GM18870 (cell line): ENCODE results near the gene BMP8B.
"Not testable (repeated sequence)": the region's sequence is repeated elsewhere in the genome, so short reads cannot be mapped to it uniquely, and the experiment has no call there.

ENCODE experiments used
- ATAC-seq: cut with Tn5 transposase; IDR thresholded peaks from one replicate; pipeline ENCODE4 v1.9.1; 2021; ENCODE audit warnings: moderate library complexity; ENCODE audit not compliant: unreplicated experiment

The BMP8B gene

DNA sequence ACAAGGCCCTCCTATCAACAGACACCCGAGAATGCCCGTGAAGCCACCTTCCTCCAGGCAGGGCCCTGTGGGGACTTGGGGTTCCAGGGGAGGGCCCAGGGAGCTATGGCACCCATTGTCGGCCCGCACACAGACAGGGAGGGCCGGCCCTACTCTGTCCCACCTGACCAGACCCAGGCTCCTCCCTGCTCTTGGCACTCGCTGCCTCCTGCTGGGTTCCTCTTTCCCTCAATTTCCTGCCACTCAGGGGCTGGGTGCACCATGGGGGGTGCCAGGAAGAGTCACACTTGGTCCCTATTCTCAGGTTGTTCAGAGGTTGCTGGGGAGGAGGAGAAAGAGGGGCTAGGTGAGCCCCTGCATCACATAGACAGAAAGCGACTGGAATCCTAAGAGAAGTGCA lies 9.5 kb downstream of the BMP8B start:
- no peak for ATAC-seq

DNA sequence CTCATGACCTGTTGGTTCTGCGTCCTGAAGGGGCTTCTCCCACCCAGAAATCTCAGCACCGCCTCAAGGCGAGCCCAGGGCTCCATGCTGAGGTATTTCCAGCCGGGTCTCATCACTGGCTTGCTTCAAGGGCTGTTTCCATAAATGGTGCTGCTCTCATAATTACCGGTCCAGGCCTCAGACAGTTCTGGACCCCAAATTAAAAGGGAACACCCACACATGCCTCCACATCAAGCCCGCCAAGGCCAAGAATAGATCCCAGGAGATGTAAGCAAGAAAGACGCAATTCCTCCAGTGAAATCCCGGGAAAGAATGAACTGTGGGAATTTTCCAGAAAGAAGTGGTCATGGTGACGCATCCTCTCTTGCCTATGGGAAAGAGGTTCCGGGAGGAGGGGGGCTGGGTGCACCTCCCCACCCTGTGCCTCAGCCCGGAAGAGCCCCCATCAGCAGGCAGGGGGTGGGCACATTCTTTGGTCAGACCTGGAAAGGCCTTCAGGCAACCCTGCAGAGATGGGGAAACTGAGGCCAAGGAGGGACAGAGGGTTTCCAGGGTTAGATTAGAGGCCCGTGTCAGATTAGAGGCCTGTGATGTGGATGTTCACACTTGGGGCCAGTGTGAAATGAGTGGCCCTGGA lies 10.1 kb downstream of the BMP8B start:
- not testable (repeated sequence) for ATAC-seq

DNA sequence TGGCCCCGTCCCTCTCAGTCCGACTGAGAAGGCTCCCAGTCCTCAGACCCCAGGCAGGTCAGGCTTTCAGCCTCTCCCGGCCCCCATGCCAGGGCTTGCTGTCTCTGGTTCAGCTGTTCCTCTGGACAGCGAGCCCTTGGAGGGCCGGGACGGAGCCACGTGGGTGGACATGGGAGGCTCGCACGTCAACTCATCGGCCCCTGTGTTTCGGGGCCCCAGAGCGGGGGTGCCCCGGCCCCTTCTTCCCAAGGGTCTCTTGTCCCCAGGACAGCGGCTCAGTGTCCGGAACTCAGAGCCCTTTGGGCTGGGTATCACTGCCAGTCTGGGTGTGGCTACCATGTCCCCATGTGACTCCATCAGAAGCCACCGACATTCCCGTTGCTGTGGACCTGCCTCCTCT lies 10.8 kb downstream of the BMP8B start:
- not testable (repeated sequence) for ATAC-seq

DNA sequence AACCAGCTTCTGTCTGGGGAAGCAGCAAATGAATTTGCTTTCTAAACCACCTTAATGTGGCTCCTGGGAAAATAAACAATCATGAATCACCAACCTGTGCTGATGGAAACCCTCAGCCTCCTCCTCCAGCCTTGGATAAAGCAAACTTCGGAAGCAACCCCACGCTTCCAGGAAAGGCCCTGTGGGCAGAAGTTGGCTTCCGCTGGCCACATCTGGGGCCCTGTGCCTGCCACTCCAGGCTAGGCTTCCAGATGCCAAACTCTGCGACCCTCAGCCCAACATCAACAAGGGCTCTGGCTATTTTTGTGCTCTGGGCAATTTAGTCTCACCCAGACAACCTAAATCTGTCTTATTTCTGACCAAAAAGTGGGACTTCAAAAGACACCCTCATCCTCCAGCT lies 11.4 kb downstream of the BMP8B start:
- no peak for ATAC-seq

DNA sequence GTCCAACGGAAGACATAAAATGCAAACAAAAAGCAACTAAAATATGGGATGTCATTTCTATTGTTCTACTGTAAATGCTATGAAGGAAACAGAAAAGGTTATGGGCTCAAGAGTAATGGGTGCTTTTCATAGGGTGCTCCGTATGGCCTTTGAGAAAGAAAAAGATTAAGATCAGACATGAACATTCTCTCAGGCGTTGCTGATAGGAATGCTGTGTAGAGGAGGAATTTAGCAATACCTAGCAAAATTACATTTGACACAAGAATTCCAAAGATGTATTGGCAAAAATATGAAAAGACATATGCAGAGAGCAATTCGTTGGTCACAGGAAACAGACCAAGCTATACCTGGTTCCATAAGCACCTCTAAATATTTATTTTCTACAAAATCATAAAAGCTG lies 11.8 kb downstream of the BMP8B start:
- ATAC-seq, result no peak

DNA sequence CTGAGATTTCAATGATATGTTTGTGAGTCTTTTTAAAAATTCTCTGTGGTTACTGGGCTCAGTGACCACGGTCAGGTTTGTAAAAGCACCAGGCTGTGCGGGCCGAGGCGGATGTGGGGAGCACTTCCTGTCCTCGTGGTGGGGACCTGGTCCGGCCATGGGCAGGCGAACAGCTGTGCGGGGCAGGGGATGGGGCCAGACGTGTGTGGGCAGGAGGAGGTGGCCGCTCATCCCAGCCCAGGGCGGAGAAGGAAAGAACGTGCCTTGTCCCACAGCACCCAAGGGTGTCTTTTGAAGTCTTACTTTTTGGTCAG lies 12.3 kb downstream of the BMP8B start:
- ATAC-seq, result no peak

DNA sequence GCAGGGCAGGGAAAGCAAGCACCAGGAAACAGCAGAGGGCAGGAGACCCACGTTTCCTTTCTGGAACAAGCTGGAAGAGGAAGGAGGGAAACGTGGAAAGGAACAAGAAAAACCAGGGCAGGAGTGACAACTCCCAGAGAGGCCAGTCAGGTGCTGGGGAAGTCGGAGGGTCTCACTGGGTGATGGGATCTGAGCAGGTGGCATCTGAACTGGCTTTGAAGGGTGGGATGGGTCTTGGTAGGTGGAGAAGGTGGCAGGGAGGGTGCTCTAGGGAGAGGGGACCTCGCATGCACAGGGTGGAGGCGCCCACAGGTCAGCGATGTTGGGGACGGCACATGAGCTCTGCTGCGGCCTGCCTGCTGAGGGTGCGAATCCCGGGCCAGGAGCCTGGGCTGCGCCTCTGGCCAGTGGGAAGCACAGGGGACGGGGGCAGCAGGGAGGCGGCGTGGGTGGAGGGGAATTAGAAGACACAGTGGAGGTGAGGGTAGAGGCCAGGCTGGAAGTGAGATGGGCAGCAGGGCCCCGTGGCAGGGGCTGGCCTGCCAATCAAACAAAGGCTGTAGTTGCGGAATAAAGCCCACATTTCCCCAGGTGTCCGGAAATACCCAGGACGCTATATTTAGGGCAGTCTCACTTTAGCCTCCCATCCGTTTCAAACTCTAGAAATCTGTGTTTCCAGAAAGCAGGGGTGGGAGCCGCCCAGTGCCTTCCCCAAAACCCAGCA lies 12.8 kb downstream of the BMP8B start:
- ATAC-seq, result not testable (repeated sequence)

DNA sequence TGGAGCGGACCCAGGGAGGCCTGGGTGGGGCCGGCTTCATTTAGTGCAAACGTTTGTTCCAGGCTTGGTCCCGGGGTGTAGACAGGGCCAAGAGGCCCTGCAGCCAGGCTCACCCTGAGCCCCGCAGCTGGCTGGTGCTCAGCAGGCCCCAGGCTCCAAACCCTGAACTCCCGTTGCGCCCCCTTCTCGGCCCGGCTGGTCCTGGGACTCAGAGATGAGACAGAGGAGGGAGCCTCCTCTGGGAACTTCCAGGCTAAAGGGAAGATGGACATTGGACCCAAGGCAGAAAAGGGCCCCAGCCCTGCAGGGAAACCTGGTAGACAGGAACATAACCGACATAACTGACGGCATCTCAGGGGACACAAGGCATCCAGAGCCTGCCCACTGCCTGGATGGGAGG lies 13.5 kb downstream of the BMP8B start:
- not testable (repeated sequence) for ATAC-seq

DNA sequence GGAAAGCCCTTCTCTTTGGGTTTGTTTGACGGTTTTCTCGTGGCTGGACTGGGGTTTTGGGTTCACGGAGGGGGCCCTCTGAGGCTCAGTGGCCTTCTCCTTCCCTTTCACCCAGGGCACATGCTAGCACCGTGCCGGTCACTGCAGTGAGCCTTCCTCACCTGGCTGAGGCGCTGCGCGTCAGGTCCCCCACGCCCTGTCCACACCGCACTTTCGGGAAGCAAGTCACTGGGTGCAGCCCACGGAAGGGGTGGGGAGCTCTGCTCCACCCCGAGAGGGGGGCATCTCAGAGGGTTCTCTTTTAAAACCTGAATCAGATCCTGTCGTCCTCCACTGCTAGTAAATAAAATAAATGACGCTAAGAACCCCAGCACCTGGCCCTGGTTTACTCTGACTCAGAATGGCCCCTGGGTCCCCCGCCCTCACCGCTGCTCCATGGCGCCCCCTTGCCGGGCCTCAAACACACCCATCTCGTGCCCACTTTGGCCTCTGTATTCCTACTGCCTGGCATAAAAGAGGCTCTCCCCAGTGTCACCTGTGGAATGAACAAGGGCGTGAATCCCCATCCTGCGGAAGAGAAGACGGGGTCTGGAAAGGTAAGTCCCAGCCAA lies 15.2 kb downstream of the BMP8B start:
- ATAC-seq, result not testable (repeated sequence)

DNA sequence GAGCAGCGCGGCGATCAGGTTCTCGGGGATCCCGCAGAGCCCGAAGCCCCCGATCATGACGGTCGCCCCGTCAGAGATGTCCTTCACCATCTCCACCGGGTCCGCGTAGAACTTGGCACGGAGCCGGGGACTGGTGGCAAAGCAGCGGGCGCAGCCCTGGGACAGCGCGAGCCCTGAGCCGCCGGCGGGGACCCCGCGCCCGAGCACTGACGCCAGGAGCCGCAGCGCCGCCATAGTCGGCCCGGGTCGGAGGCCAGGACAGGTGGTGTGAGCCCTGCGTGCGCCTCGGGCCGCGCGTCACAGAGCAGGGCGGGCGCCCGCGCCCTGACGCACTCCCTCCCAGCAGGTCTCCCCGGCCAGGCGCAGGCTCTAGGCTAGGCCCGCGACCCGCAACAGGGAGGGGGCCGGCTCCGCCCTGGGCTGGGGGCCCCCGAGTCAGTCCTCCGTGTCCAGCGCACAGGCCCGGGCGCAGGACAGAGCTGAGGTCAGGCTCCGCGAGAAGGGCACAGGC lies 17.6 kb downstream of the BMP8B start, which contains the start of gene OXCT2:
OXCT2 (minus strand) TSS at position 327 of the 511 bp plus-strand sequence; CDS start at position 234, 93 bp downstream.
- not testable (repeated sequence) for ATAC-seq

DNA sequence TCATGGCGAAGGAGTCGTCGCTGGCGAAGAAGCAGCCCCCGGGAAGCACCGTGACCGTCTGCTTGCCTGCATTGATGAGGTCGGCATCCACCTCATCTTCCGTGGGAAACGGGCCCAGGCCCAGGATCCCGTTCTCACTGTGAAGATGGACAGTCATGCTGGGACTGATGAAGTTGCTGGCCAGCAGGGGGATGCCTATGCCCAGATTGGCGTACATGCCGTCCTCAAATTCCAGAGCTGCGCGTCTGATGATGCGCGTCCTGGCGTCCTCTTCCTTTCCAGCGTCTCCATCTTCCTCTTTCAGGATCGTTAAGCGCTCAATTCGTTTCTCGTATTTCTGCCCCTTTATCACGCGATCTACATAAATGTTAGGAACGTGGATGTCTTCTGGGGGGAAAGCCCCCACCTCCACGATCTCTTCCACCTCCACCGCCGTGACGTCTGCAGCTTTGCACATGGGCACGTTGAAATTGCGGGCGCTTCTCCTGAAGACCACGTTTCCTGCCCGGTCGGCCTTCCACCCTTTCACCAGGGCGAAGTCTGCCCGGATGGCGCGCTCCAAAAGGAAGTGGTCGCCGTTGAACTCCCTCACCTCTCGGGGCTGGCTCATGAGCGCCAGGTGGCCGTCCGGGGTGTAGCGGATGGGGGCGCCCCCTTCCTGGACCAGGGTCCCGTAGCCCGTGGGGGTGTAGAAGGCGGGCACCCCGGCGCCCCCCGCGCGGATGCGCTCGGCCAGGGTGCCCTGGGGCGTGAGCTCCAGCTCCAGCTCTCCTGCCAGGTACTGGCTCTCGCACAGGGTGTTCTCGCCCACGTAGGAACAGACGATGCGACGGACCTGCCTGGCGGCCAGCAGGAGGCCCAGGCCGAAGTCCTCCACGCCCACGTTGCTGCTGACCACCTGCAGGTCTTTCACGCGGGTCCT lies 18.3 kb downstream of the BMP8B start:
- ATAC-seq, result not testable (repeated sequence)

DNA sequence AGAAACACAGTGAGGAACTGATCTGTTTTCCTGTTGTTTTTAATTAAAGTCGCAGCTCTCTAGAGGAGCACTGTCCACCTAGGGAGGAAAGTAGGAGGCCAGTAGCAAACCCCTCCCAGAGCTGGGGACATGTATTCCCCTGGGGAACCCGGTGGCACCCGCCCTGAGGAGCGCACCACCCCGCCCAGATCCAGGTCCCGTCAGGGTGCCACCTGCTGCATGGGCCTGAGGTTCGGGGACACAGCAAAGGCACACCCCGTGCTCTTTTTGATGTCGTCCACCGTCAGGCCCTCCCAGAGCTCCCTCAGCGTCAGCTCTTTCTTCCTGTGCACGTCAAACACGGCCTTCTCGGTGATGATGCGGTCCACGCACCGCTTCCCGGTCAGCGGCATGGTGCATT lies 19.2 kb downstream of the BMP8B start:
- ATAC-seq, result not testable (repeated sequence)

DNA sequence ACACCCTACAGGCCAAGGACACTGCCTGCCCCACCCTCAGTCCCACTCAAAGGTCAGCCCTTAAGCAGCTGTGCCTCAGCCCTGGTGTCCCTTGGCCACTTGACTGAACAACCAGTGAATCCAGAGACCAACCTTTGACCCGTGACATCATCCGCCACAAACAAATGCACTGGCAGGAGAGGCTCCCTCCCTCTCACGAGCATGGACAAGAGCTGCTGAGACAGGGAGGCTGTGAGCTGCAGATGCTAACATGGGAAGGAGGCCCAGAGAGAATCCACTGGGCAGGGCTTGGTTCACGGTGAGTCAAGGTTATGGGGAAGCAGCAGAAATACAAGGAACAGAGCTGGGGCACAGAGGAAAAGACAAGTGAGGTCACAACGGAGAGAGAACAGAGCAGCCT lies 22.2 kb downstream of the BMP8B start:
- ATAC-seq, result not testable (repeated sequence)

DNA sequence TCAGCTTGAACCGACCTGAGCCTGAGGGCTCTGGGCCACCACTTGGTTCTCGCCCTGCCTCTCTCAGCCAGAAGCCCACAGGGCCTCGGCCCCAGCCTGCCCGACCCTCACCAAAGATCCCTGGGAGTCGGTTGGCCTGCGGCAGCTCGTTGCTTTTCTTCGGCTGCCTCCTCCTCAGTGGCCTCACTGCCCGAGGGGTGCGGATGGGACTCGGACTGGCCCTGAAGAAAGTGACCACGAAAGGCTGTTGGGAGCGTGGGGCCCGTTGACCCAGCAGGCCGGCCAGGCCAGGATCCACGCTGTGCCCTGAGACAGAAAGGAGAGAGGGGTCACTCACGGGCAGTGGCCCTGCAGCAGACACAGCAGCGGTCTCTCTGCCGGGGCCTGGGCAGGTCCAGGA lies 24.2 kb downstream of the BMP8B start:
- not testable (repeated sequence) for ATAC-seq

DNA sequence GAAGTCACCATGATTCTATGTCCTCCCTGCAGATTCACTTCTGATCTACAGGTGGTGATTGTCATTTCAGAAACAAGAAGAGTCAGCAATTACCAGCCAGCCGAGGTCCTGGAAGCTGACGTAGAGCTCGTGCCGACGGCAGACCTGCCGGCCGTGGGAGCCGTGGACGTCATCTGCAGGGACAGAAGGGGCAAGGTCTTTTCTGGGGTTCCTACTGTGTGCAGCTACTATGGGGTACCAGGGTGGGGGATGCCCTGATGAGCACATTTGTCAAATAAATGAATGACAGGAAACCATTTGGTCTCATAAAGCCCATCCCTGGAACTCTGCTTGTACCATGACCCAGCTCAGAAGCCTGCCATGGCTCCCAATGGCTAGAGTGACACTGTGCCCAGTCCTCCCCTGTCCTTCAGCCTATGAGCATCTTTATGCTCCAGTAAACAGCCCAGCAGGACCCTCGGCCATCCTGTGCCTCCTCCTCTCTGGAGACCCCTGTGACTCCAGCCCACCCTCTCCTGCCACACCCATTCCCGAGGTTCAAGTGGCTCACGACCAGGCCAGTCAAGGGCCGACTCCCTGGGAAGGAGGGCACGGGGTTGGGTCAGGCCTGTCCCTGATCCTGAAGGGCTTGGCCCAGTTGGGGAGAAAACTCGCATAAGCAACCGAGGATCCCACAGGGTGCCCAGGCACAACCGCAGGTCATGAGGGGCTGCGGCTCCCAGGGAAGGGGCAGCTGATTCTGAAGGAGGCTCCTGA lies 24.9 kb downstream of the BMP8B start:
- not testable (repeated sequence) for ATAC-seq

DNA sequence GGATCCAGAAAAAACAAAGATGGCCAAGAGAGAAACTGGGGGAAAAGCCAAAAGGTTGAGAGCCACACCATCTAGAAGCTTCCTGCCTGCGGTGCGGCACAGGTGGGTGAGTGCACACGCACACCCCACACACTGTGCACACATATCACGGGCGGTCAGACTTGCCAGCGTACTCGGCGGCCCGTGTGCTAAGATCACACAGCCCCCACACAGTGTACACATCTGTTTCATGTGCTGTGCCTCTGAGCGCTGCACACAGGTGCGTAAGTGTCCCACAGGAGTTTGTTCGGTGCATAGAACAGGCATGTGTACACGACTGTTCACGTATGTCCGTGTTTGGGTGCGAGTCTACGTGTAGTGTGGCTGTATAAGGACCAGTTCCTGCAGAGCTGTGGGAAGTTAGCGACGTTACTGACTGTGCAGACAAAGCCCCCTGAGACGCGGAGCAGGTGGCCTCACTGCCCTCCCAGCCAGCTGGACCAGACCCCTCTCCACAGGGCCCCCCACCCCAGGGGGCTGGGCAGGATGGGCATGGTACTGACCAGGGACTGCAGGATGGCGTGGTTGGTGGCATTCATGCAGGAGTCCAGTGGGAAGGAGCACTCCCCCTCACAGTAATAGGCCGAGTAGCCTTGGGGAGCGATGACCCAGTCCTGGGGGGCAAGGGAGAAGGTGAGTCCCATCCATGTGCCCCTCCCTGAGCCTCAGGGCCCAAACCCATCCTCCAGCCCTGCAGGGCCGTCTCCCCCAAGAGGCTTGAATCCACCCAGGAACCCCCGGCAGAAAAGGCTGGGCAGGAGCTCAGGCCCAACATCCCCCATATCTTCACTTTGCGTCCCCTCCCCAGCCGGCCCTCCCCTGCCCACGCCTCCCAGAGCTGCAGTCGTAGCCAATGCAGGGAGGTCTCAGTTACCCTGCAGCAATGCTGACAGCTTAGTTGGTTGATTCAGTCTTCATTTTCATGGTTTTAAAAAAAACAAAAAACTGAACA lies 25.8 kb downstream of the BMP8B start:
- ATAC-seq, result no peak

DNA sequence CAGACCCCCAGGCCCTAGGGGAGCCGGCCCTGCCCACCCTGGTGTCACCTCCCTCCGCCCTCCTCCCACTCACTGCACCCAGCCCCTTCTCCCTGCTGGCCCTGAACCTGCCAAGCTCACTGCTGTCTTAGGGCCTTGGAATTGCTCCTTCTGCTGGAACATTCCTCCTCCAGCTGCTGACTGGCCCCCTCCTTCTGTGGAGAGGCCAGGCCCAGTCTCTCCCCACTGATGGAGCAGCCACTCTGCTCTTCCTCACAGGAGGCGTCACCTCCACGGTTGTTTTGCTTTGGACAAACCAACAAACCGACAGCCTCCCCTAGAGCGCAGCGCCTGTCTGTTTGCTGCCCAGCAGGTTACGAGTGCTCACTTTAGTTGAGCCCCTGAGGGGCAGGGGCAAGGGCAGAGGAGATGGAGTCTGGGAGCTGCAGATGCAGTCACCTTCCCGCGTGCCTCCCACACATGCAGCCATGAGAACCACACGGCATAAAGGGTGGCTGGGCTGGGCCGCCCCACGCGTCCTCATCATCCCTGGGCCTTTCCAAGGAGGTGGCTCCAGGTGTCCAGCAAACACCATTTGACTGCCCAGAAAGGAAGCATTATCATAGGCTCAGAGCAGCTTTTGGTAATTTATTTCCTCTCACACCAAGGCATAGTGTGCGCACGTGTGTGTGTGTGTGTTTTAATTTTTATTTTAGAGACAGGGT lies 27.0 kb downstream of the BMP8B start:
- no peak for ATAC-seq

DNA sequence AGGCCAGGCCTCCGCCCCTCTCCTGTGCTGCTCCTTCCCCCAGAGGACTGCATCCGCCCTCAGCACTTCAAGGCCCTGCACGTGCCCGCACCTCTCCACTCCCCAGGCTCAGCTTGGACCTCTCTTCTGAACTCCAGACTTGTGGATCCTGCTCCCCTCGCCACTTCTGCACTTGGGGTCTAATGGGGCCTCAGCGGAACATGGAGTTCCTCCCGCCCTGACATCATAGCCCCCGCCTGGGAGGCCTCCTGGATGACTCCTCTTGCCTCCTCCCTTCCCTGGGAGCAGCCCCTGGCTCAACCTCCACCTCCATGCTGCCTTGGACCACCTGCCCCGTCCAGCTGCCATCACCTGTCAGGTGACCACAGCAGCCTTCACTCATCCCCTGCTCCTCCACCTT lies 27.6 kb downstream of the BMP8B start:
- ATAC-seq, result no peak
